H1 (cell line): ENCODE results near the gene LMNB1. TPM values are rescaled to one million over a fixed set of nuclear protein-coding genes. Genes with fewer than 3 reads are reported as not detected.
"Not testable (repeated sequence)": the region's sequence is repeated elsewhere in the genome, so short reads cannot be mapped to it uniquely, and the experiment has no call there.

Experiments used
- CTCF ChIA-PET: fragments of 300-600 bp; sonication (Branson Sonifier 250); formaldehyde crosslinking; loops from one replicate; lab custom pipeline; 2021; ENCODE audit not compliant: partially characterized antibody; lab: Charles Lee
- POLR2A ChIA-PET: fragments of 300-600 bp; sonication (Branson Sonifier 250); formaldehyde crosslinking; loops from one replicate; lab custom pipeline; 2021; ENCODE audit warnings: inconsistent platforms; ENCODE audit not compliant: partially characterized antibody; lab: Charles Lee
- DNase-seq, 2 experiments: peaks; one replicate each; pipeline versions ENCODE4 v3.0.0 to v3.0.0-alpha.2; 2010 to 2022; ENCODE audit warnings: low spot score in 2 of 2, low read depth in 1 of 2, mixed read lengths in 1 of 2
- FAIRE-seq: peaks from 2 replicates; lab custom pipeline; 2011; peaks lifted over from hg19 to GRCh38; lab: Jason Lieb, UNC
- H2AFZ ChIP-seq: 2 replicates; pipeline ENCODE4 v1.8.1; 2012; ENCODE audit warnings: low read length, inconsistent platforms
- H2AK5ac ChIP-seq: 2 replicates; pipeline ENCODE4 v1.6.1; 2013; ENCODE audit warnings: low read depth, low read length
- H2BK120ac ChIP-seq: replicated peaks from 2 replicates; pipeline ENCODE3; 2013; ENCODE audit warnings: low read depth, low read length, inconsistent platforms
- H2BK12ac ChIP-seq: 2 replicates; pipeline ENCODE4 v1.6.1; 2013; ENCODE audit warnings: low read depth, low read length
- H2BK15ac ChIP-seq: 2 replicates; pipeline ENCODE4 v1.6.1; 2013; ENCODE audit warnings: low read length
- H2BK20ac ChIP-seq: 2 replicates; pipeline ENCODE4 v1.6.1; 2013; ENCODE audit warnings: low read length
- H2BK5ac ChIP-seq: 2 replicates; pipeline ENCODE4 v1.6.1; 2013; ENCODE audit warnings: low read depth, low read length
- H3K14ac ChIP-seq: 2 replicates; pipeline ENCODE4 v1.6.1; 2013; ENCODE audit warnings: inconsistent platforms; ENCODE audit not compliant: insufficient read length
- H3K18ac ChIP-seq: 2 replicates; pipeline ENCODE4 v1.6.1; 2013; ENCODE audit warnings: low read length; ENCODE audit errors: extremely low read depth
- H3K23ac ChIP-seq: 2 replicates; pipeline ENCODE4 v1.6.1; 2013; ENCODE audit warnings: inconsistent platforms; ENCODE audit not compliant: insufficient read length
- H3K23me2 ChIP-seq: 2 replicates; pipeline ENCODE4 v1.6.1; 2013; ENCODE audit warnings: low read depth, low read length
- H3K27ac ChIP-seq: 2 replicates; pipeline ENCODE4 v1.6.1; 2011; ENCODE audit warnings: low read depth, low read length, inconsistent platforms
- H3K27me3 ChIP-seq, 4 experiments: replicated peaks in 1 of 4; 1 replicate in 1 of 4; 2 replicates in 3 of 4; pipeline versions ENCODE4 v1.6.1 to v1.8.1; 2011 to 2013; ENCODE audit warnings: low read length in 3 of 4, mild to moderate bottlenecking in 3 of 4, inconsistent platforms in 2 of 4, mixed read lengths in 2 of 4, moderate library complexity in 1 of 4; ENCODE audit not compliant: control insufficient read depth in 3 of 4, insufficient read depth in 3 of 4; ENCODE audit errors: extremely low read depth in 1 of 4
- H3K36me3 ChIP-seq, 4 experiments: 2 replicates each; pipeline versions ENCODE4 v1.6.1 to v1.8.1; 2011 to 2013; ENCODE audit warnings: mild to moderate bottlenecking in 4 of 4, low read length in 3 of 4, moderate library complexity in 2 of 4, control low read depth in 1 of 4, inconsistent platforms in 1 of 4; ENCODE audit not compliant: insufficient read depth in 4 of 4, control insufficient read depth in 2 of 4
- H3K4ac ChIP-seq: replicated peaks from 2 replicates; pipeline ENCODE3; 2013; ENCODE audit warnings: low read length, low read depth, mixed read lengths, inconsistent platforms; ENCODE audit not compliant: insufficient read length
- H3K4me1 ChIP-seq, 4 experiments: replicated peaks in 1 of 4; 1 replicate in 1 of 4; 2 replicates in 3 of 4; pipeline versions ENCODE4 v1.6.1 to v1.8.1; 2011 to 2013; ENCODE audit warnings: low read length in 3 of 4, inconsistent platforms in 2 of 4, mixed read lengths in 1 of 4; ENCODE audit not compliant: insufficient read depth in 4 of 4, control insufficient read depth in 3 of 4
- H3K4me2 ChIP-seq, 2 experiments: 2 replicates each; pipeline versions ENCODE4 v1.6.1 to v1.8.1; 2011 to 2013; ENCODE audit warnings: low read depth in 2 of 2, low read length in 2 of 2, control low read depth in 1 of 2, inconsistent platforms in 1 of 2, mild to moderate bottlenecking in 1 of 2; ENCODE audit not compliant: insufficient read depth in 1 of 2
- H3K4me3 ChIP-seq, 4 experiments: fragments of 200-600, 300-600 bp in 1 of 4; sonication (generic), shearing (Covaris generic), sonication (Bioruptor Twin) in 1 of 4; 2 replicates each; pipeline versions ENCODE4 v1.5.1 to v1.8.1; 2011 to 2016; ENCODE audit warnings: low read length in 4 of 4, low read depth in 3 of 4, control low read depth in 2 of 4, inconsistent platforms in 2 of 4, mild to moderate bottlenecking in 2 of 4, mixed read lengths in 1 of 4, moderate library complexity in 1 of 4; ENCODE audit not compliant: insufficient read depth in 2 of 4; ENCODE audit errors: extremely low read depth in 1 of 4
- H3K56ac ChIP-seq: replicated peaks from 2 replicates; pipeline ENCODE3; 2013; ENCODE audit warnings: low read depth, mild to moderate bottlenecking, mixed read lengths, low read length, inconsistent platforms; ENCODE audit not compliant: insufficient read length
- H3K79me1 ChIP-seq: 2 replicates; pipeline ENCODE4 v1.6.1; 2013; ENCODE audit warnings: low read depth, low read length, control low read depth
- H3K79me2 ChIP-seq, 2 experiments: 2 replicates each; pipeline versions ENCODE4 v1.6.1 to v1.8.1; 2012 to 2013; ENCODE audit warnings: low read length in 2 of 2, mild to moderate bottlenecking in 2 of 2, inconsistent platforms in 1 of 2; ENCODE audit not compliant: insufficient read depth in 2 of 2, control insufficient read depth in 1 of 2
- H3K9ac ChIP-seq, 4 experiments: replicated peaks in 1 of 4; 1 replicate in 1 of 4; 2 replicates in 3 of 4; pipeline versions ENCODE4 v1.6.1 to v1.8.1; 2011 to 2013; ENCODE audit warnings: low read depth in 3 of 4, low read length in 3 of 4, control low read depth in 2 of 4, mild to moderate bottlenecking in 2 of 4, moderate library complexity in 2 of 4, inconsistent platforms in 1 of 4; ENCODE audit errors: extremely low read depth in 1 of 4
- H3K9me3 ChIP-seq, 2 experiments: 2 replicates each; pipeline versions ENCODE4 v1.6.1 to v1.8.1; 2012 to 2013; ENCODE audit warnings: mild to moderate bottlenecking in 2 of 2, moderate library complexity in 2 of 2, control low read depth in 1 of 2, inconsistent platforms in 1 of 2, low read depth in 1 of 2, low read length in 1 of 2, mixed read lengths in 1 of 2; ENCODE audit not compliant: insufficient read depth in 2 of 2
- H4K20me1 ChIP-seq, 2 experiments: replicated peaks in 1 of 2; 2 replicates each; pipeline versions ENCODE3 to v1.8.1; 2011 to 2013; ENCODE audit warnings: inconsistent platforms in 2 of 2, low read length in 2 of 2, mild to moderate bottlenecking in 1 of 2; ENCODE audit not compliant: insufficient read depth in 2 of 2, control insufficient read depth in 1 of 2
- H4K5ac ChIP-seq: 2 replicates; pipeline ENCODE4 v1.6.1; 2013; ENCODE audit warnings: low read length, low read depth, mixed read lengths, inconsistent platforms; ENCODE audit not compliant: insufficient read length
- H4K8ac ChIP-seq: 2 replicates; pipeline ENCODE4 v1.8.0; 2013; ENCODE audit warnings: mild to moderate bottlenecking, moderate library complexity, low read length, inconsistent platforms; ENCODE audit not compliant: insufficient read depth; ENCODE audit errors: extremely low read depth
- H4K91ac ChIP-seq: replicated peaks from 2 replicates; pipeline ENCODE3; 2013; ENCODE audit warnings: low read length, mixed read lengths, inconsistent platforms; ENCODE audit not compliant: insufficient read length
- WGBS, 2 experiments: shearing (Covaris generic) in 1 of 2; methylation state at CpG; one replicate each; pipeline versions ENCODE4 v1.1.6 to v1.1.7; 2013 to 2015; ENCODE audit warnings: low lambda C conversion rate in 2 of 2, mixed read lengths in 2 of 2, inconsistent platforms in 1 of 2, low coverage in 1 of 2, missing lambda C conversion rate in 1 of 2; ENCODE audit not compliant: insufficient replicate concordance in 2 of 2, insufficient coverage in 1 of 2, insufficient read length in 1 of 2; ENCODE audit errors: extremely low coverage in 1 of 2, missing lambda C conversion rate in 1 of 2; 5-methylcytosine and 5-hydroxymethylcytosine counted together
- polyA plus RNA-seq, 7 experiments: library from polyadenylated mRNA; depleted of rRNA in 3 of 7; stranded (reverse) in 5 of 7; unstranded in 2 of 7; fragments of >200 nt in 5 of 7; fragments of 200-250 nt in 2 of 7; gene quantifications; 1 replicate in 5 of 7; 2 replicates in 1 of 7; 4 replicates in 1 of 7; pipeline versions ENCODE4 v1.2.1 to v1.2.3, GENCODE V29; 2011 to 2013; ENCODE audit warnings: missing spikeins in 2 of 7, mixed read lengths in 2 of 7
- total RNA-seq: library from RNA; stranded (reverse); fragmentation: NEBNext Ultra II Directional; extraction: Animal tissue kit (Norgen Biotek cat#: 25700); gene quantifications from 2 replicates; pipeline ENCODE4 v1.2.1, GENCODE V29; 2021

Gene LMNB1
- total and polyA plus RNA-seq, 2 of the 8 experiments (the other 6 are each of a cell fraction or from before 2014, with no cell fraction given), result 73.5 to 225 TPM

GRCh38 chr5:126813799-126814198, 36.9 kb downstream of the LMNB1 start:
- H4K20me1 ChIP-seq, H2BK15ac ChIP-seq, H2AK5ac ChIP-seq, H3K18ac ChIP-seq, H3K9me3 ChIP-seq, H2BK120ac ChIP-seq, H4K8ac ChIP-seq, DNase-seq, H3K27ac ChIP-seq, H4K91ac ChIP-seq, H2BK20ac ChIP-seq, H2BK12ac ChIP-seq, H4K5ac ChIP-seq, POLR2A ChIA-PET, H3K79me1 ChIP-seq, H3K4me1 ChIP-seq, H3K27me3 ChIP-seq, H3K23ac ChIP-seq, H2AFZ ChIP-seq, H3K23me2 ChIP-seq, H3K4me2 ChIP-seq, H3K14ac ChIP-seq, H3K4ac ChIP-seq, FAIRE-seq, H3K56ac ChIP-seq, H3K4me3 ChIP-seq, H2BK5ac ChIP-seq, H3K9ac ChIP-seq: not testable (repeated sequence)
- CTCF ChIA-PET, result interaction anchor here (0.8 to 6.1 kb wide), 7 partner anchors 8 to 214 kb away, joined by 3 to 65 read pairs (median 4); no protein-coding TSS in a partner anchor
- Histone ChIP-seq H3K79me2 (peaks cover 0 to 25% of the 10 kb centered on the region in 2 experiments; a peak in 2 of 4 replicates), H3K36me3 (peaks cover 33 to 92% (median 61%) of the 10 kb centered on the region in 4 experiments)
- WGBS, 2 experiments, result 96% methylated on average over 9 of the region's 9 CpGs; no CpG with 5 or more reads in 1 of the 2 experiments
